Measurements from ENCODE around the gene LHX5.
"Not testable (repeated sequence)": the region's sequence is repeated elsewhere in the genome, so short reads cannot be mapped to it uniquely, and the experiment has no call there.

LHX5 gene

DNA sequence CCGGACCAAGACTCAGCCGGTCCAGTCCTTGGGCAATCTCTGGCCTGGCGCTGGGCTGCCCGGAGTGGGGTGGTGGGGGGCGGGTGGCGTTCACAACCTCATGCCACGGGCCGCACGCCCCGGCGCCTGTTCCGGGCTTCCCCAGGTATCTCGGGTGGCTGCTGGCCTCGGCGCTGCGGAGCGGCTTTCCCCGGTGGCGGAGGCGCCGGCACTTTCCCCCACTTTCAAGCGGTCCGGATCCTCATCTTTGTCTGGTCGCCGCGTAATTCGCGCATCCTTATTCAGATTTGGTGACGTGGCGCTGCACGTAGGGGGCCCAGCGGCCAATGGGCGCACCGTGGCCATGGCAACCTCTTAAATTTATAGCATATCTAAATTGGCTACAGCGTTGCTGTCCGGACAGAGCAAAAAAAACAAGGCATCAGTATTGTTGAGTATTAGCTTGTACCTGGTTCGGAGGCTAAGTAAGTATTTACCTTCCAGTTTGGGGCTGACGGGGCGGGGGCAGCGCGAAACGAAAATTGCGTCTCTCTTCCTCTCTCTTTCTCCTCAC is at the start of gene LHX5:
TSS of gene LHX5 (minus strand) at position 253 of the 553 bp plus-strand sequence. CDS start 373 bp downstream, outside the sequence.
- no peak for DNase-seq (ENCODE audit: low spot score)

DNA sequence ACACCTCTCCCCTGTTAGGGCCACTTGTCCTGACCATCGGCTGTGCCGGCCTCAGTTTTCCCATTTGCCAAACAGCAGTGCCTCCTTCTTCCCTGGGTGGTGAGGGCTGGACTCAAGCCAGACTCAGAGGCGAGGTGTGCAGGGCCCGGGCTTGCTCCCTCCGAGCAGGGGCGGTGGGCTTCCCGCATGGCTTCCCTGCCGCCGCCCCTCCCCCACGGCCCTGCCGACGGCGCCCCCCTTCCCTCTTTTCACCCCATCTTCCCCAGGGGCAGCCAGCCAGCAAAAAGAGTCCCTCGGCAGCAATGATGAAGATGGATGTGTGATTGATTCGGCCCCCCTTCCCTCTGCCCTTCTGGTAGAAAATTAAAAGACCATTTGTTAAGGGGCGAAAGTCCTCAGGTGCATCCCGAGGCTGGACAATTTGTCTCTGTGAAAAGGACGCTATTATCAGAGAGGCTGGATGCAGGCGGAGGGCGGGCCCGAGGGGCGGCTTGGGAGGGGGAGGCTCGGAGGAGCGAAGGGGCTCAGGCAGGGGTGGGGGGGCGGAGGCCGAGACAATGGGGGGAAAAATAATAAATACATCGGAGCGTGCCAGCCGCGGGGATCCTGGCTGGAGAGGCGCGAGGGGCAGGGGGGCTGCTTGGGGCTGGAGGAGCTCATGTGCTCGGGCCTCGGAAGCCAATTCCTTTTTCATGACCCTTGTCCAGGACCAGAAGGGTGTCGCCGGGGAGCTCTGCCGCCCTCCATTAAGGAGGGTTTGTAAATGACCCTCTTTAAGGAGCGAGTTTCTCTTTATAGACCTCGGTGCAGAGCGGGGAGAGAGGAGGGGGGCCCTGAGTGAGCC is 48.0 kb upstream of the LHX5 start:
- no peak for DNase-seq (ENCODE audit: low spot score)

DNA sequence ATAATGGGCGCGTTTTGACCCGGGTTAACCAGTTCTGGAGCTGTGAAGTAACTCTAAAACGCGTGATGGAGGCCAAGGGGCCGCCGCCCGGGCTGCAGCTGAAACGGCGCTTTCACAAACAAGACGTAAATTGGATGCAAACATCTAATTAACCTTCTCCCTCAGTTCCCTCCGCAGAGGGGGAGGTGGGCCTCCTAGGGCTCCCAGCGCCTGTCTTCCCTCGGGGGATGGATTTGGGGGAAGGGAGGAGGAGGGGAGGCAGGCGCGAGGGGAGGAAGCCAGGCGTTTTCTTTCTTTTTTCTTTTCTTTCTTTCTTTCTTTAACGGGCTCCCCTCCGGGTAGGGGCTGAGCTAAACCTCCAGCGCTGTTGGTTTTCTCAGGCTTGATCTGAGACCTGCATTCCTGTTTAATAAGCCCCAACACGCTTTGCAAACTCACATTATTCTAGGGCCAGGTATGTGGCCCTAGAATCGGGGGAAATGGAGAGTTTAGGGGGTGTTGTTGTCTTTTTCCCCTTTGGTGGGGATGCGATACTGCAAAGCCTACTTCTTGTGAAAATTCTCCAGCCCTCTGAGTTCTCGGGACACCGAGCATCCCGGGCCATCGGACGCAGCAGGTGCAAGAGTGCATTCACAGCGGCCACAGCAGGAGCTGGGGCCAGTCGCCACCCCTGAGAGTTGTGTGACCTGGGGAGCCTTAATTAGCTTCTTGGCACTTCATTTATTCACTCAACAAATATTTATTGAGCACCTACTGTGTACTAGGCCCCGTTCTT is 43.6 kb upstream of the LHX5 start:
- DNase-seq (ENCODE audit: low spot score): no peak

DNA sequence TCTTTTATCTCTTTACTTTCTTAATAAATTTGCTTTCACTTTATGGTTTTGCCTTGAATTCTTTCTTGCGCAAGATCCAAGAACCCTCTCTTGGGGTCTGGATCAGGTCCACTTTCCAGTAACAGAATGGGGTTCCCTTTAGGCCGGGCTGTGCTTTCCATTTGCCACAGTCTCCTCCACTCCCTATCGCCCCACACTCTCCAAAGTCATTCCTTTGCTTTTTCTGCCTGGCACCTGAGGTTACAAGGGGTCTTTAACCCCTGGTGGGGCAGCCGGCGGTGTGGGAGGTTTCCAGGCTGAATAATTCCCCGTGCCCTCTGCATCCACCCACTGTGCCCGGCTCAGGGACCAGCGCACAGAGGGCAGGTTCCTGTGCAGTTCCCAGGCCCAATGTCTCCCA is 42.9 kb upstream of the LHX5 start:
- DNase-seq (ENCODE audit: low spot score): no peak

DNA sequence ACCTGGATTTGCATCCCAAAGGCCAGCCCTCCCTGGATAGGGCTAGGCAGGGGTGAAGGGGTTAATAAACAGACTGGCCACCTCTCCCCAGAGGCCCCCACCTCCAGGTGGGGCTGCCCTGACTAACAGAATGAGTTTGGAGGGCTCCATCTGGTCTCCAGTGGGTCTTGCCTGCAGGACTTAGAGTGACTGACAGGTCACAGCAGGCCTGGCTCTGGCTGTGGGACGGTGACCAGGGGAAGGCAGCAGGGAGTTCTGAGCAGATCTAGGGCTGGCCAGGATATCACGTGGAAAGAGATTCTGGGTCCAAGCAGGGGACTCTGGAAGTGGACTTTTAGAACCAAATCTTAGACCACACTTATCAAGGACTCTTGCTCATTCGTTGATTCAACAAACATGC is 40.9 kb upstream of the LHX5 start:
- DNase-seq (ENCODE audit: low spot score): no peak

DNA sequence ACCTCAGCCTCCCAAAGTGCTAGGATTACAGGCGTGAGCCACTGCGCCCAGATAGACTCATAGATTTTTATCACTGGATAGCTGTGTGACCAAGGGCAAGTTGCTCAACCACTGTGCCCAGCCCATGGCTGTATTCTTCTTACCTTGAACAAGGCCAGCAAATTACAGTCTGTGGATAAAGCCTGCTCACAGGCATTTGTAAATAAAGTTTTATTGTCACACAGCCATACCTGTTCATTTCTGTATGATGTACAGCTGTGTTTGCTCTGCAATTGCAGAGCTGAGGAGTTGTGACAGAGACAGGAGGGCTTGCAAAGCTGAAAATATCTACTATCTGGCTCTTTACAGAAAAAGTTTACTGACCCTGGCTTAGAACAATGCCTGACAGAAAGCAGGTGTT is 35.2 kb upstream of the LHX5 start:
- DNase-seq (ENCODE audit: low spot score): no peak

DNA sequence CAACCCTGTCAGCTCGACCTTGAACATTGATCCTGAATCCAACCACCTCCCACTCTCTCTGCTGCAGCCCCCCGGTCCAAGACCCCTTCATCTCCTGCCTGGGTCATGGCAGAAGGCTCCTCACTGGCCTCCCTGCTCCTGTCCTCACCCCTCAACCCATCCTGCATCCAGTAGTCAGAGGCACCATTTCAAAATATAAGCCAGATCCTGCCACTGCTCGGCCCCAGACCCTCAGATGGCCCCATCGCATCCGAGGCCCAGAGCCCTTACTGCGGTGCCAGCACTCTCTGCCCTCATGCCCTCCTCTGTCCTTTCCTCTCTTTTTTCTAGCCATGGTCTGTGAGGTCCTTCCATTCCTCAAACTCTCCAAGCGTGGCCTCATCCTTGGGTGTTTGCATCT is 34.3 kb upstream of the LHX5 start:
- no peak for DNase-seq (ENCODE audit: low spot score)

DNA sequence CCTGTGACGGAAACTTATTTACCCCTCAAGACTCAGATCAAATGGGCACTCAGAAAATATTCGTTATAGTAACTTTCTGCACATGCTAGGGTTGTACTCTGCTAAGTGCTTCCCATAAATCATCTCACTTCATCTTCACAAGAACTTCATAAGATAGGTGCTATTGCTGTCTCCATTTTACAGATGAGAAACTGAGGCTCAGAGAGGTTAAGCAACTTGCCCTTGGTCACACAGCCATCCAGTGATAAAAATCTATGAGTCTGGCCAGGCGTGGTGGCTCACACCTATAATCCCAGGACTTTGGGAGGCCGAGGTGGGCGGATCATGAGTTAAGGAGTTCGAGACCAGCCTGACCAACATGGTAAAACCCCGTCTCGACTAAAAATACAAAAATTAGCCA is 33.2 kb upstream of the LHX5 start:
- DNase-seq (ENCODE audit: low spot score): no peak

DNA sequence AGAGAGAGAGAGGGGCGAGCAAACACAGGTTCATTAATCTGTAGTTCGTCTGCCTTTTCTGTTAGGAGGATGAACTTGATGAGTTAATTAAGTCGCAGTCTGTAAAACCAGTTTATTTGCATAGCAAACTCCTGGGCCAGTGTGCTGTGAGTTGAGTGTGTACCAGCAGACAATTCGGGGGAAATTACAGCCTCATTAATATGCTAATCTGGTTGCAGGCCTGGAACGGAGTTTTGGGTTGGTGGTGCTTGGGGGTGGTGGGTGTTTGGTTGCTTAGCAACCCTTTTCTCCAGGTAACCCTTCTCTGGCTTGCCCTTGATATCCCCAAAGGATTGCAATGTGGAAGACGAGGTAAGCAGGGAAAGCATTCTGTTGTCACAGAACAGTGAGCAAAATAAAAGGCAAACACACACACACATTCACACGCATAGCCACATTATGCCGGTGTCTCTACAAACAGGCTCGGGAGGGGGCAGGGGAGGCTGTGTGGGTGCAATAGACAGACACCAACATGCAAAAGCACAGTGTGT is 29.2 kb upstream of the LHX5 start:
- DNase-seq (ENCODE audit: low spot score): no peak

DNA sequence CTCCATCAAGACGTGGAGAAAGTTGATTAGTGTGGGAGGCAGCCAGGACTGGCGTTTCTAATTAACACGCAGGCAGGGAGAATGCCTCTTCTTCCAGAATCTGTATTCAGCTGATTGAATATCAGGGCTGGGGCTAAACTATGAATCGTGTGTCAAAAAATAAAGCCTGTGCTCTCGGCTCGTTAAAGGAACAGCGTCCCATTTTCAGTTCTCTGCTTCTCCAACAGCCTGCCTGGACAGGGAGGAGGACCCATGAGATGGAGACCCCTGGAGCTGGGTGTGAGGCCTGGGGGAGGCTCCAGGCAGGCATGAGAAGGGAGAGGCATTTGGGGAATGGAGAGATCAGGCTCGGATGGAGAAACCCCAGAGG is 28.6 kb upstream of the LHX5 start:
- no peak for DNase-seq (ENCODE audit: low spot score)

DNA sequence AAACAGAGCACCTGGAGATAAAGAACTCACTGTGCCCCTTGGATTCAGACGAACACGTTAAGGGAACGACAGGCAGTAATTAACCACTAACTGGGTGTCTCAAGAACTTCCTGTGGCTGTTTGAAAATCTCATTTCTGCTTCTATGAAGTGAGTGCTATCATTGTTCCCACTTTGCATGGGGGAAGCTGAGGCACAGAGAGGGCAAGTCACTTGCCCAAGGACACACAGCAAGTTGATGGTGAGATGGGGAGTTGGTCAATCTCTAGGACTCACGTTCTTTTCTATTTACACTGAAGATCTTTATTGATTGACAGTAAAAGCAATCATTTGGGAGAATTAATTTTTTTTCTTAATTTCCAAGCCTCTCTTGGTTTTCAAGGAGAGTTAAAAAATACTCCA is 26.8 kb upstream of the LHX5 start:
- no peak for DNase-seq (ENCODE audit: low spot score)

DNA sequence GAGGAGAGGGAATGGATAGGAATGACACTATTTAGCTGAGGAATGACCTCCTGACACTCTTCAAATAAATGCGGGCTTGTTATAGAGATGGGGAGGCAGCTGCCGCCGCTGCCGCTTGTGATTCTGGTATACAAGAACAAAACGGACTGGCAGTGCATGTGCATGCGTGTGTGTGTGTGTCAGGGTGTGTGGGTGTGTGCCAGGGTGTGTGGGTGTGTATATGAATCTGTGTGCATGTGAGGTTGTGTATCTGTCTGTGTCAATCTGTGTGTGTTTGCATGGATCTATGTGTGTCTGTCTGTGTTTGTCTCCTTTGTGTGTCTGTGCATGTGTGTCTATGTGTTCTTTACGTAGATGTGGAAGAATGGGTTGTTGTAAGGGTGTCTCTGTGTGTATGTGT is 26.0 kb upstream of the LHX5 start:
- DNase-seq (ENCODE audit: low spot score): no peak

DNA sequence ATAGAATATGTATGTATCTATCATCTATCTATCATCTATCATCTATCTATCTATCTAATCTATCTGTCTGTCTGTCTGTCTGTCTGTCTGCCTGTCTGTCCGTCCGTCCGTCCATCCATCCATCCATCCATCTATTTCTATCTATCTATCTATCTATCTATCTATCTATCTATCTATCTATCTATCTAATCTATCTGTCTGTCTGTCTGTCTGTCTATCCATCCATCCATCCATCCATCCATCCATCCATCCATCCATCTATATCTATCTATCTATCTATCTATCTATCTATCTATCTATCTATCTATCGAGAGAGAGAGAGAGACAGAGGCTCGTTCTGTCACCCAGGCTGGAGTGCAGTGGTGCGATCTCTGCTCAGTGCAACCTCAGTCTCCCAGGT is 24.3 kb upstream of the LHX5 start:
- DNase-seq (ENCODE audit: low spot score): not testable (repeated sequence)

DNA sequence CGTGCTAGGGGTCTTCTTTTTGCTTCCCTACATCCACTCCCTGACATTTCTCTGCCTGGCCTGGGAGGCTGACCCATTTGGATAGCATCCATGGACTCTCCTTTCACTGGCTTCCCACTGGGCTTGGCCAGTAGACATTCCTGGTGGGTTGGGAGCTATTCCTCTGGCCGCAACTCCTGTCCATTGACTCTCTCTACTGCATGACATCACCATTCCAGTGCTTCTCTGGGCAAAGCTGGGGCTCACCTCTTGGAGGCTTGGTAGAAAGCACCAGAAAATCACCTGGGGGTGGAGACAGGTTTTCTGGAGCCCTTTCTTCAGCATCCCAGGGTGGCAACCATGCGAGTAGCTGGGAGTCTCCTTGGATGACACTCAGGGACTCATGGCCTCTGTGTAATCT is 16.7 kb upstream of the LHX5 start:
- DNase-seq (ENCODE audit: low spot score): no peak

DNA sequence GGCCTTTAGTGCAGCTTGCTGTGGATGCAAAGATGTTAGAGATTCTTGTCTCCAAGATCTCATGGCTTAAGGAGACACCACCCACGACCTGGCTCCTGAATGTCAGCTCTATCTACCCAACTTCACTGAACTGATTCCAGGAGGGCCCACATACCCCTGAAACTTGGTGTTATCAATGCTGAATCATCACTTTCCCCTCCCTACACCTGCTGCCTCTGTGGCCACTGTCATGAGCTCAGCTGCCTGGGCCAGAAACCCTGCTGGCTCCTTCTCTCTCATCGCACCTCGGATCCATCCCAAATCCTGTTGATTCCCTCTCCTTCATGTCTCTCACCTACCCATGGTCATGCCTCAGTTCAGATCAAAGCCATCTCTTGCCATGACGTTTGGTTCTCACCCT is 15.1 kb upstream of the LHX5 start:
- DNase-seq (ENCODE audit: low spot score): no peak

DNA sequence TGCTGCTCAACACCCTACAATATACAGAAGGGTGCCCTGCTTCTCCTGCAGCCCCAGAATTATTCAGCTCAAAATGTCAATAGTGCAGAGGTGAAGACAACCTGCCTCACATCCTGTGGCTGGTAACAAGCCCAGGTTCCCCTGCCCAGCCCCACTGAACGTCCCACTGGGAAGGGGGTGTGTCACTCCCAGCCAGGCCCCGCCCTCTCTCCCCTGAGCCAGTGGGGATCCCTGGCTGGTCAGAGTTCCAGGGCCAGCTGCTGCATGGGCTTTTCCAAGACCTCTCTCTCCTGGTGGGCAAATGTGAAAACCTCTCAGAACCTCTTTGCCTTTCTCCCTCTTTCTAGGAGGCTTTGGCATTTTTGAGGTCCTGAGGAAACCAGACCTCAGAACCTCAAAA is 13.7 kb upstream of the LHX5 start:
- DNase-seq (ENCODE audit: low spot score): no peak

DNA sequence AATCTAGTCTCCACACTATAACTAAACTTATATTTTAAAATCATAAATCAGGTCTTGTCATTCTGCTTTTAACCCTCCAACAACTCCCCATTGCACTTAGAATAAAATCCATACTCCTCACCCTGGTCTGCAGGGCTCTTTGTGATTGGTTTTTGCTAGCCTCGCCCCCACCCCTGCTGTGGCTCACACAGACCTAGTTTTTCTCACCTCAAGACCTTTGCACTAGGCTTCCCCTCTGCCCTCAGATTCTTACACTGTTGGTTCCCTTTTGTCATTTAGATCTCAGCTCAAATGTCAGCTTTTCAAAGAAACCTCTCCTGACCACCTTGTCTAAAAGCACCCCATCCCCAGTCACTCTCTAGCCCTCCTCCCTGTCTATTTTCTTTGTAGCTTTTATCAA is 10.7 kb upstream of the LHX5 start:
- no peak for DNase-seq (ENCODE audit: low spot score)

DNA sequence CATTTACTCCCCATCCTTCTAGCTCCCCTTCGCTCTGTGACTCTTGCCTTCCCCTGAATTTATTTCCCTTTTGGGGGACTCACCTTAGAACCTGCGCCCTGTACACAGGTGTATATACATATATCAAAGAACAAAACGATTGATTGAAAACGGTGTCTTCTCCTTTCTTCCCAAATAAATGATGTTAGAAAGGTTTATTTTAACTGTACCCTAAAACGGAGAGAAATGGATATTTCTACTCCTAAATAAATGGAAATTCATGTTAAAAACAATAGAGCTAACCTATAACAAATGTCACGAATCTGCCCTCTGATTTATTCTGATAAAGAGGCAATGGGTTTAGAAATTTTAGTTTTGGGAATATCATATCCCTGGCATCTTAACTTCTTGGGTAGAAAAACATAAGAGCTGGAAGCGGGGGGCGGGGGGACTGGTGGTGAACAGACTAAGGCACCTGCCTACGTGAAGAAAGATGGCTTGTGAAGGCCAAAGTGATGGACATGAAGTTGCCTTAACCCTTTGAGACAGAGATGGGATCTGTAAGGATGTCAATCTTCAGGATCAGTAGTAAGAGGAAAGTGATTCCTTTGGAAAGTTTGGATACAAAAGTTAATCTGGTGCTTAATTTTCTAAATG is 8.8 kb upstream of the LHX5 start:
- no peak for DNase-seq (ENCODE audit: low spot score)

DNA sequence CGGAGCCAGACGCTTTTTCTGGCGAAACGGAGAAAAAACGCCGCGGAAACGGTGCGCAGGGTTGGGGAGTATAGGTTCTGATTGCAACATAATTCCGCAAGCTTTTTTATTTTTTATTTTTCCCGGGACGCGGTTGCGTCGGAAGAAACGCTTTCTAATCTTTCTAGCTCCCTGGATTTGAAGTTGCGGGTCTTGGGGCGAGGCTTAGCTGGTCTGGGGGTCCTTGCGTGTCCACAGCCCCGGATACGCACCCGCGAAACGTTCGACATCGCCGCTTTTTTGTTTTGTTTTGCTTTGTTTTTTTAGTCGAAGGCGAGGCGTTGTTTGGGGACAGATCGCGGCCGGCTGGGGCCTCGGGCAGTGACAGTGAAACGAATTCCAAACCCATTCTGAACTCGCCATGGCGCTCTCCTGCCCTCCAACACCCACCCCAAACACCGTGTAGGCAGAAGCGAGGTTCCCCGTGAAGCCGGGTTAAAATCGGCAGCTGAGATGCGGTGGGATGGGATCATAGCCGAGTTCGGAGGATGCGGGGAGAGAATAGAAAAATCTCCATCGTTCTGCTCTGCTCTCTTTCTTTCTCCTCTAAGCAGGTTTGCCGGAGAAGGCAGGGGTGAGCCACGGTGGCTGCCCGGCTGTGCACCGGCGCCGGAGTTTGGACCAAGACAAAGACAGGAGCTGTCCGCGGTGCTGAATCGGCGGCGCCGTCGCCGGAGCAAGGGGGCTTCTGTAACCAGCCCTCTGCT is 8.1 kb upstream of the LHX5 start:
- no peak for DNase-seq (ENCODE audit: low spot score)

DNA sequence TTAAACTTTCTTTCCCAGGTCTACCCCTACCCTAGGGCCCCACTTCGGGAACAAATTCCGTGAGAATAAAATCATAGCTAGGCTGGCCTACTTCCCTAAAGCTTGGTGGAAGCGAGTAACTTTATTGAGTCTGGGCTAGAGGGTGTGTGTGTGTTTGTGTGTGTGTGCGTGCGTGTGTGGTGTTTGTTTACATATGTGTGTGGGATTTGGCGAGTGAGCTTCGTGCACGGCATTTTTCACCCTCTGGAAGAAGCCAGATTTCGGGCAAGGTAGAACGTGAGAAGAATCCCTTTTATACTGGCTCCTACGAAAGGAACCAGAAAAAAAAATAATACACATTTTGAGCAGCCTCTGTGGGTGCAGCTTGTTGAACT is 7.5 kb upstream of the LHX5 start:
- DNase-seq (ENCODE audit: low spot score): no peak

DNA sequence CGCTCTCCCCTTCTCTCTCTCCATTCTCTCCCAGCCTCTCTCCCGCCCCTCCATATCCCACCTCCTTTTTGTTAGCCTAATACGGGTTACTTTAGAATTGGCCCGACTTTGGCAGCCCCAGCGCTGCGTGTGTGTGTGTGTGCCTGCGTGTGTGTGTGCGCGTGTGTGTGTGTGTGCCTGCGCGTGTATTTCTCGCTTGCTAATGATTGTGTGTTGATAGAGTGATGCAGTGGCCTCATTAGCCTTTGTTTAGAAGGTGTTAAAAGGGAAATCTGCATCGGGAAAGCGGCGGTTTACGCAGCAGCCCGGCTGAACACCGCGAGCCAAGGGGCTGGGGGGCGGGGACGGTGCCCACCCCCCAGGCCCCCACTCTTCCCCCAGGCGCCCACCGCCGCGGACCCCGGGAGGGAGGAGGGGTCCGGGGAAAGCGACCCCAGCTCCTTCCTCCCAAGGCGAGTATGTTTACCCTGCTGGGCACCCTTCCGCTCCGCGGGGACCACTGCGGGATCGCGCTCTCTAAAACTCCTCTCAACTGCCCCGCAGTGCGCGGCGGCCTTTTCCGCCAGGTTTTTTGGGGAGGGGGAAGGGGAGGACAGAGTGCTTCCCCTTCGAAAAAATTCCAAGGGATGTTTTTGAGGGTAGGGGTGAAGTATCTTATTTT is 6.8 kb upstream of the LHX5 start:
- DNase-seq (ENCODE audit: low spot score): no peak
